GM19099 (cell line): Measurements from ENCODE around the gene DNHD1.

ENCODE experiments used
- POLR2A ChIP-seq: IDR thresholded peaks from 3 replicates; pipeline ENCODE4 v1.6.1; 2011; ENCODE audit warnings: low read depth; ENCODE audit not compliant: insufficient read length; ENCODE audit errors: extremely low read depth

The DNHD1 gene

GRCh38 chr11:6539748-6540268 is 42.7 kb downstream of the DNHD1 start:
- no peak for TF ChIP-seq POLR2A

- no peak for TF ChIP-seq POLR2A
Observed at GRCh38 chr11:6541356-6541755, 44.3 kb downstream of the DNHD1 start.

DNA sequence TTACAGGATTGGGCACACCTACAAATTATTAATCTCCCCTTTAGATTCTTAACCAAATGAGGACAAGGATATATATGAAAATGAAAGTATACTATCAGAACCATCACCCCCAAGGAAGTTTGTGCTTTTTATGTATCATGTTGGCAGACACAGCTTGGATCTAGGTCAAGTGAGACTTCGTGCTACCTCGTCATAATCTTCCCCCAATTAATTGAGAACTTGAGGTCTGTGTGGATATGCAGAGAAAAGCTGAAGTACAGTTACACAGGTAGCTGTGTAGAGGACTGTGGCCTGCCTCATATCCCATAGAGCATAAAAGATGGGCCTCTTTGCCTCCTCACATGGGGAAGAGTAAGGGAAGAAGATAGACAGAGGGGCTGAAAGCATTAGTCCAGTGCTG is 45.6 kb downstream of the DNHD1 start:
- TF ChIP-seq POLR2A: no peak

DNA sequence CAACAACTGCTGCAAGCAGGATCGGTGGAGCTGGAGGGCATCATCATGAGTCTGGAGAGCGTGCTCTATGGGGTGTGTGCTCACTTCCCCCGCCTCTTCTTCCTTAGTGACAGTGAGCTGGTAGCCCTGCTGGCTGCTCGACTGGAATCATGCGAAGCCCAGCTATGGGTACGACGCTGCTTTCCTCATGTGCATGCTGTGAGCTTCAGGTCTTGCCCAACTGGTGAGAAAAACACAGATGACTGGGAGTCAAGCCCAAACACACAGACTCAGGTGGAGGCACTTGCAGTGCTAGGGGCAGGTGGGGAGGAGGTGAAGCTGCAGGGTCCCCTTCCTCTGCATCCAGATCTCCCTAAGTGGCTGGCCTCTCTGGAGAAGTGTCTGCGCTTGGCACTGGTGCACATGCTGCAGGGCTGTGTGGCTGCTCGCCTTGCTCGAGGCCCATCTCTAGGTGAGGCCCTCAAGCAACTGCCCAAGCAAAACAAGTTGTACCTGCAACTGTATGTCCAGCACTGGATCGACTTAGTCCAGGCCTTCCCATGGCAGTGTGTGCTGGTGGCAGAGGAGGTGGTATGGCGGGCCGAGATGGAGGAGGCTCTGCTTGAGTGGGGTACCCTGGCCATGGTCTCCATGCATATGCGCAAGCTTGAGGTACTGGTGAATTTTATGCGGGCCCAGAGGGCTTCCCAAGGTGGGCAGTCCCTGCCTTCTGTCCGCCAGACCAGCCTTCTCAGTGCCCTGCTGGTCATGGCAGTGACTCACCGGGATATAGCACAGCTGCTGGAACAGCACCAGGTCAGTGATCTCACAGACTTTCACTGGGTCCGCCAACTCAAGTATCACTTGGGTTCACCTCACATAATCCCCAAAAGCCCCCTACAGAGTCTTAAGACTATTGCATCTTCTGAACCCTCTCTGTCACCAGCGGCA is 48.1 kb downstream of the DNHD1 start:
- no peak for TF ChIP-seq POLR2A

- TF ChIP-seq POLR2A: no peak
Observed at GRCh38 chr11:6545917-6546605, 49.0 kb downstream of the DNHD1 start.

GRCh38 chr11:6546735-6547134 is 49.7 kb downstream of the DNHD1 start:
- TF ChIP-seq POLR2A: no peak

DNA sequence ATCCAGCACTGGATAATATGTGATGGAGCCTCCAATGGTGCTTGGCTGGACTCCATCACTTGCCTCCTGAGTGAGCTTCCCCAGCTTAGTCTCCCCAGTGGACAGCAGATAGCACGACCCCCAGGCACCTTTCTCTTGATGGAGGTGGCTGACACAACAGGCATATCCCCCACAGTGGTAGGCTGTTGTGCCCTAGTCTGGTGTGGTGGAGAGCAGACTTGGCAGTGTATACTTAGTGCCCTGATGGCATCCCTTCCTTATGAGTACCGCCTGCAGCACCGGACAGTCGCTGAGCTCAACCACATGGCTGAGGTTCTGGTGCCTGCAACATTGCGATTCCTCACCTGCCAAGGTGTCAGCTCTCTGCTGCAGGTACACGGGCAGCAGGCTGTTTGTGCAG is 50.1 kb downstream of the DNHD1 start:
- no peak for TF ChIP-seq POLR2A

- no peak for TF ChIP-seq POLR2A
Observed at GRCh38 chr11:6548121-6548520, 51.0 kb downstream of the DNHD1 start.

DNA sequence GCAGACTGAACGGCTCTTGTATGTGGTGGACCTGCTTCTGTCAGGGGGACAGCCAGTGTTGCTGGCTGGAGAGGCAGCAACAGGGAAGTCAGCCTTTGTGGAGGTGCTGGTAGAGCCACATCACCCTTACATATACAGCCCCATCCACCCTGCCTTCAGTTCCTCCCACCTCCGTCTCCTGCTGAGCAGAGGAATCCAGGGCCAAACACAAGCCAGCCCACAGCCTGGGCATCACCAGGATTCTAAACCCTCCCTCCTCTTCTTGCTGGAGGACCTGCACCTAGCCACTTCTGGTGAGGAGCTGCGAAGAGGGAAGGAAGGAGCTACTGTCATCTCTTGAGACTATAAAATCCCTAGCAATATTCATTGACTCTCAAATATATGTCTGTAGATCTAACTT is 51.6 kb downstream of the DNHD1 start:
- no peak for TF ChIP-seq POLR2A

GRCh38 chr11:6553634-6554033 is 56.6 kb downstream of the DNHD1 start:
- TF ChIP-seq POLR2A: no peak

GRCh38 chr11:6554828-6555706 is 58.0 kb downstream of the DNHD1 start:
- no peak for TF ChIP-seq POLR2A

- no peak for TF ChIP-seq POLR2A
Observed at GRCh38 chr11:6556139-6556949, 59.3 kb downstream of the DNHD1 start.

GRCh38 chr11:6557063-6557462 is 60.0 kb downstream of the DNHD1 start:
- TF ChIP-seq POLR2A: no peak
